Activated CD4-positive, alpha-beta memory T cell treated with anti-CD3 and anti-CD28 coated beads for 36 hours (primary cell): ENCODE data around the gene HBQ1. TPM values are rescaled to one million over a fixed set of nuclear protein-coding genes. Genes with fewer than 3 reads are reported as not detected.

Experiments used
- CTCF ChIA-PET: fragments of 350-600 bp; sonication (Branson Sonifier 250); formaldehyde crosslinking; loops from one replicate; lab custom pipeline; 2021; ENCODE audit warnings: antibody characterized with exemption, inconsistent platforms; lab: Charles Lee
- POLR2A ChIA-PET: fragments of 350-600 bp; sonication (Branson Sonifier 250); formaldehyde crosslinking; loops from one replicate; lab custom pipeline; 2021; ENCODE audit warnings: antibody characterized with exemption; lab: Charles Lee
- DNase-seq: peaks from one replicate; pipeline ENCODE4 v3.0.0-alpha.2; 2020
- H3K27ac Mint-ChIP-seq: one replicate; pipeline ENCODE4 v1.8.0; 2021; ENCODE audit warnings: mixed read lengths
- H3K27me3 Mint-ChIP-seq: one replicate; pipeline ENCODE4 v1.8.0; 2021; ENCODE audit warnings: mixed read lengths
- H3K36me3 Mint-ChIP-seq: one replicate; pipeline ENCODE4 v1.8.0; 2021; ENCODE audit warnings: mixed read lengths
- H3K4me1 Mint-ChIP-seq: one replicate; pipeline ENCODE4 v1.8.0; 2021; ENCODE audit warnings: low read depth, mixed read lengths
- H3K4me3 Mint-ChIP-seq: one replicate; pipeline ENCODE4 v1.8.0; 2021; ENCODE audit warnings: mild to moderate bottlenecking, mixed read lengths
- H3K9me3 Mint-ChIP-seq: one replicate; pipeline ENCODE4 v1.8.0; 2021; ENCODE audit warnings: mixed read lengths
- intact Hi-C: fragments of 100-400 bp; cut with micrococcal nuclease; formaldehyde crosslinking; loops from one replicate; pipeline ENCODE4 v1.15.1; 2023
- total RNA-seq, 2 experiments: library from RNA; stranded (reverse); gene quantifications; one replicate each; pipeline ENCODE4 v1.2.3, GENCODE V29; 2021

Gene HBQ1
- total RNA-seq, 2 experiments from 2014 or later = not detected

- ChIA-PET POLR2A (no interaction called here), CTCF (interaction anchor here (0.9 to 3.3 kb wide), 5 partner anchors 15 to 114 kb away, joined by 3 to 23 read pairs (median 4); no protein-coding TSS in a partner anchor)
- peaks cover 3% of the 10 kb centered on the region for H3K4me1 Mint-ChIP-seq
- peaks cover 35% of the 10 kb centered on the region for H3K27me3 Mint-ChIP-seq
- no peak overlapping the region for H3K4me3 Mint-ChIP-seq
- no peaks in the 10 kb centered on the region for H3K36me3 Mint-ChIP-seq
- intact Hi-C loops = loop anchor here (2.0 kb wide), 1 partner anchor 73 kb away; no protein-coding TSS in a partner anchor
- H3K27ac Mint-ChIP-seq = no peak overlapping the region
- H3K9me3 Mint-ChIP-seq = no peaks in the 10 kb centered on the region
- DNase-seq = no peak
Observed at GRCh38 chr16:179211-180092, 807 bp upstream of the HBQ1 start.

- H3K9me3 Mint-ChIP-seq = no peaks in the 10 kb centered on the region
Observed at GRCh38 chr16:180681-181564, 664 bp downstream of the HBQ1 start.

GRCh38 chr16:181565-182021 is 1.3 kb downstream of the HBQ1 start:
- no peaks in the 10 kb centered on the region for H3K9me3 Mint-ChIP-seq
- ChIA-PET CTCF (interaction anchor here (0.7 to 3.3 kb wide), 15 partner anchors 9 to 181 kb away, joined by 3 to 23 read pairs (median 4); no protein-coding TSS in a partner anchor), POLR2A (no interaction called here)
- peaks cover 2% of the 10 kb centered on the region for H3K36me3 Mint-ChIP-seq
- no peak for DNase-seq
- H3K4me1 Mint-ChIP-seq = no peaks in the 10 kb centered on the region
- H3K27ac Mint-ChIP-seq = no peak overlapping the region
- H3K4me3 Mint-ChIP-seq = no peak overlapping the region
- peaks cover 22% of the 10 kb centered on the region for H3K27me3 Mint-ChIP-seq
- intact Hi-C loops = loop anchor here (2.0 kb wide), 1 partner anchor 75 kb away; no protein-coding TSS in a partner anchor

More at GRCh38 chr16:180681-181564, 664 bp downstream of the HBQ1 start:
- peak; percentile 89 for DNase-seq
- H3K36me3 Mint-ChIP-seq = peaks cover 2% of the 10 kb centered on the region
- peak overlapping the region; percentile 20 for H3K4me3 Mint-ChIP-seq
- H3K27me3 Mint-ChIP-seq = peaks cover 23% of the 10 kb centered on the region
- CTCF ChIA-PET = interaction anchor here (0.7 to 3.3 kb wide), 18 partner anchors 12 to 184 kb away, joined by 3 to 23 read pairs (median 4); no protein-coding TSS in a partner anchor
- intact Hi-C loops = loop anchor here (2.0 kb wide), 1 partner anchor 74 kb away; no protein-coding TSS in a partner anchor
- POLR2A ChIA-PET = no interaction called here
- no peak overlapping the region for H3K27ac Mint-ChIP-seq
- H3K4me1 Mint-ChIP-seq = no peaks in the 10 kb centered on the region

- ChIA-PET CTCF (interaction anchor here (0.7 to 3.3 kb wide), 5 partner anchors 26 to 179 kb away, joined by 3 to 23 read pairs (median 14); no protein-coding TSS in a partner anchor), POLR2A (no interaction called here)
- H3K4me3 Mint-ChIP-seq = no peak overlapping the region
- H3K4me1 Mint-ChIP-seq = no peaks in the 10 kb centered on the region
- intact Hi-C loops = no loop called here
- H3K27ac Mint-ChIP-seq = no peak overlapping the region
- H3K36me3 Mint-ChIP-seq = peaks cover 7% of the 10 kb centered on the region
- H3K9me3 Mint-ChIP-seq = no peaks in the 10 kb centered on the region
- peaks cover 15% of the 10 kb centered on the region for H3K27me3 Mint-ChIP-seq
- DNase-seq = no peak
Observed at GRCh38 chr16:183005-183404, 2.7 kb downstream of the HBQ1 start.

- H3K27me3 Mint-ChIP-seq = no peaks in the 10 kb centered on the region
- intact Hi-C loops = no loop called here
- no peak overlapping the region for H3K27ac Mint-ChIP-seq
- CTCF ChIA-PET = interaction anchor here (0.9 kb wide), 1 partner anchor 78 kb away, joined by 3 read pairs; no protein-coding TSS in a partner anchor
- DNase-seq = no peak
- no peak overlapping the region for H3K4me3 Mint-ChIP-seq
- peaks cover 22% of the 10 kb centered on the region for H3K36me3 Mint-ChIP-seq
- H3K9me3 Mint-ChIP-seq = no peaks in the 10 kb centered on the region
- H3K4me1 Mint-ChIP-seq = no peaks in the 10 kb centered on the region
- POLR2A ChIA-PET = no interaction called here
Observed at GRCh38 chr16:185213-185612, 5.0 kb downstream of the HBQ1 start.

GRCh38 chr16:185691-186090 is 5.4 kb downstream of the HBQ1 start:
- Mint-ChIP-seq H3K4me3 (no peak overlapping the region), H3K27me3 (no peaks in the 10 kb centered on the region), H3K36me3 (peaks cover 24% of the 10 kb centered on the region), H3K27ac (no peak overlapping the region), H3K4me1 (no peaks in the 10 kb centered on the region), H3K9me3 (no peaks in the 10 kb centered on the region)
- intact Hi-C loops = no loop called here
- ChIA-PET POLR2A (no interaction called here), CTCF (interaction anchor here (0.9 kb wide), 1 partner anchor 79 kb away, joined by 3 read pairs; no protein-coding TSS in a partner anchor)
- DNase-seq = no peak

- CTCF ChIA-PET = interaction anchor here (2.7 kb wide), 1 partner anchor 80 kb away, joined by 8 read pairs; no protein-coding TSS in a partner anchor
- DNase-seq = no peak
- Mint-ChIP-seq H3K9me3 (no peaks in the 10 kb centered on the region), H3K4me1 (no peaks in the 10 kb centered on the region), H3K27ac (no peak overlapping the region), H3K36me3 (peaks cover 34% of the 10 kb centered on the region), H3K27me3 (no peaks in the 10 kb centered on the region), H3K4me3 (no peak overlapping the region)
- intact Hi-C loops = no loop called here
- POLR2A ChIA-PET = no interaction called here
Observed at GRCh38 chr16:187330-187729, 7.1 kb downstream of the HBQ1 start.

- intact Hi-C loops = no loop called here
- H3K9me3 Mint-ChIP-seq = no peaks in the 10 kb centered on the region
- CTCF ChIA-PET = interaction anchor here (0.9 to 2.7 kb wide), 4 partner anchors 40 to 92 kb away, joined by 3 to 8 read pairs (median 4); no protein-coding TSS in a partner anchor
- H3K4me3 Mint-ChIP-seq = no peak overlapping the region
- POLR2A ChIA-PET = no interaction called here
- H3K36me3 Mint-ChIP-seq = peaks cover 44% of the 10 kb centered on the region
- H3K27me3 Mint-ChIP-seq = no peaks in the 10 kb centered on the region
- no peak overlapping the region for H3K27ac Mint-ChIP-seq
- peak; percentile 42 for DNase-seq
- no peaks in the 10 kb centered on the region for H3K4me1 Mint-ChIP-seq
Observed at GRCh38 chr16:188674-189073, 8.4 kb downstream of the HBQ1 start.

- Mint-ChIP-seq H3K4me3 (no peak overlapping the region), H3K4me1 (no peaks in the 10 kb centered on the region), H3K36me3 (peaks cover 45% of the 10 kb centered on the region), H3K27me3 (no peaks in the 10 kb centered on the region), H3K9me3 (no peaks in the 10 kb centered on the region), H3K27ac (no peak overlapping the region)
- CTCF ChIA-PET = interaction anchor here (2.7 kb wide), 1 partner anchor 83 kb away, joined by 8 read pairs; no protein-coding TSS in a partner anchor
- DNase-seq = no peak
- intact Hi-C loops = no loop called here
- POLR2A ChIA-PET = no interaction called here
Observed at GRCh38 chr16:189604-190186, 9.4 kb downstream of the HBQ1 start.

- H3K27me3 Mint-ChIP-seq = no peaks in the 10 kb centered on the region
- H3K27ac Mint-ChIP-seq = no peak overlapping the region
- H3K4me1 Mint-ChIP-seq = no peaks in the 10 kb centered on the region
- H3K4me3 Mint-ChIP-seq = no peak overlapping the region
- intact Hi-C loops = no loop called here
- ChIA-PET POLR2A (no interaction called here), CTCF (interaction anchor here (1.0 to 1.2 kb wide), 3 partner anchors 11 to 126 kb away, joined by 3 read pairs; partner anchors contain the start of gene HBQ1)
- H3K9me3 Mint-ChIP-seq = no peaks in the 10 kb centered on the region
- H3K36me3 Mint-ChIP-seq = peaks cover 46% of the 10 kb centered on the region
- DNase-seq = no peak
Observed at GRCh38 chr16:191831-192230, 11.6 kb downstream of the HBQ1 start.

- Mint-ChIP-seq H3K4me3 (no peak overlapping the region), H3K9me3 (no peaks in the 10 kb centered on the region)
- POLR2A ChIA-PET = no interaction called here
Observed at GRCh38 chr16:192686-193085, 12.4 kb downstream of the HBQ1 start.

More at GRCh38 chr16:192686-193085, 12.4 kb downstream of the HBQ1 start:
- no peaks in the 10 kb centered on the region for H3K4me1 Mint-ChIP-seq
- CTCF ChIA-PET = interaction anchor here (0.7 to 1.3 kb wide), 6 partner anchors 12 to 414 kb away, joined by 3 read pairs; partner anchors contain the start of gene HBQ1
- intact Hi-C loops = no loop called here
- no peak for DNase-seq
- H3K27ac Mint-ChIP-seq = no peak overlapping the region
- peaks cover 45% of the 10 kb centered on the region for H3K36me3 Mint-ChIP-seq
- no peaks in the 10 kb centered on the region for H3K27me3 Mint-ChIP-seq
